Heart right ventricle (tissue), 16 donors: ENCODE data around the gene PCDHB13. TPM values are rescaled to one million over a fixed set of nuclear protein-coding genes. Genes with fewer than 3 reads are reported as not detected.

Source experiments
- ATAC-seq, 8 donors: fragments of 200-7000 bp; cut with Tn5 transposase; one replicate each; pipeline ENCODE4 v1.9.1; 2020; ENCODE audit warnings: mild to moderate bottlenecking in 8 of 8, moderate library complexity in 8 of 8, moderate number of reproducible peaks in 1 of 8
- DNase-seq, 2 donors: peaks; one replicate each; pipeline ENCODE4 v3.0.0-alpha.2; 2020
- H3K27ac ChIP-seq, 10 donors: fragments of 200-600 bp; sonication (generic) in 2 of 10; one replicate each; pipeline versions ENCODE4 v1.5.0 to v1.8.0; 2020 to 2022; ENCODE audit warnings: mild to moderate bottlenecking in 3 of 10
- H3K27me3 ChIP-seq, 7 donors: fragments of 200-600 bp; one replicate each; pipeline ENCODE4 v1.8.0; 2021 to 2022; ENCODE audit warnings: mild to moderate bottlenecking in 2 of 7
- H3K36me3 ChIP-seq, 9 donors: fragments of 200-600 bp; sonication (generic) in 1 of 9; one replicate each; pipeline versions ENCODE4 v1.5.0 to v1.8.0; 2020 to 2022; ENCODE audit warnings: mild to moderate bottlenecking in 2 of 9
- H3K4me1 ChIP-seq, 9 donors: fragments of 200-600 bp; sonication (generic) in 1 of 9; one replicate each; pipeline versions ENCODE4 v1.5.0 to v1.8.0; 2020 to 2022; ENCODE audit warnings: mild to moderate bottlenecking in 4 of 9
- H3K4me3 ChIP-seq, 10 donors: fragments of 200-600 bp; sonication (generic) in 2 of 10; one replicate each; pipeline versions ENCODE4 v1.5.0 to v1.8.0; 2020 to 2022; ENCODE audit warnings: mild to moderate bottlenecking in 7 of 10, moderate library complexity in 2 of 10
- H3K9me3 ChIP-seq, 11 donors: fragments of 200-600 bp in 10 of 11; sonication (generic) in 2 of 11; one replicate each; pipeline versions ENCODE4 v1.5.0 to v1.8.0; 2013 to 2022; ENCODE audit warnings: mild to moderate bottlenecking in 2 of 11, control low read depth in 1 of 11, moderate library complexity in 1 of 11
- CTCF ChIP-seq, 9 donors: fragments of 200-600 bp; sonication (generic) in 2 of 9; IDR thresholded peaks; one replicate each; pipeline versions ENCODE4 v1.5.0 to v1.8.0; 2021 to 2022; ENCODE audit warnings: antibody characterized with exemption in 9 of 9, mild to moderate bottlenecking in 5 of 9, moderate library complexity in 1 of 9
- WGBS, 2 donors: extraction: QIAGEN DNeasy Blood & Tissue Kit; methylation state at CpG; one replicate each; pipeline ENCODE4 v1.1.7; 2013; ENCODE audit warnings: inconsistent platforms in 1 of 2; 5-methylcytosine and 5-hydroxymethylcytosine counted together
- intact Hi-C, 10 donors: fragments of 100-400 bp; cut with DNase I; formaldehyde crosslinking; loops; one replicate each; pipeline versions ENCODE4 v1.11.1 to v1.14.2; 2022
- polyA plus RNA-seq, 2 donors: library from polyadenylated mRNA; stranded (reverse); fragments of 200-250 nt; gene quantifications; one replicate each; pipeline ENCODE4 v1.2.3, GENCODE V29; 2013
- total RNA-seq, 10 donors: library from RNA; stranded (reverse); fragmentation: NEBNext Ultra II Directional in 3 of 10; extraction: Animal tissue kit (Norgen Biotek cat#: 25700) in 3 of 10; gene quantifications; one replicate each; pipeline versions ENCODE4 v1.2.1 to v1.2.4, GENCODE V29; 2021 to 2023
- donor health status: Arrhythmogenic right ventricular cardiomyopathy.
- donor health status: ischemic (EF 13 %, LVEDD 7.1; RV severe dilation, severe dysfunction).
- donor health status: healthy with polysubstance abuse.
- donor health status: DM: no; HTN: yes; CAD: no.
- donor health status: DM: no; HTN: no; CAD: no.
- donor health status: ischemic (EF 25% LVEDD 6.9; RV normal size, moderate dysfunction).
- donor health status: ischemic (EF 25% LVEDD 5.7; RV mildly dilated, moderate dysfunction).
- donor health status: healthy.
- donor health status: DM: yes; HTN: yes; CAD: no.
- donor health status: Ischemic cardiomyopathy.
- donor health status: ischemic (EF 35%, LVEDD 5.7; RV mildly dilated, moderate dysfunction).
- donor health status: nonischemic (EF 11% LVEDD 7.7; RV severe dilation, severe dysfunction).
- donor health status: DM: yes; HTN: yes; CAD: no.
- donor health status: PGD.
- donor health status: ischemic (EF 29% LVEDD 5.4; RV normal size, mild dysfunction).
- donor health status: nonischemic (EF 23%, LVEDD 6.1; RV moderate dilation, normal function).

Gene PCDHB13
- total and polyA plus RNA-seq, 12 donors = 1.0 to 5.4 (median 3.3) TPM

- intact Hi-C loops = loop anchor here in 1 of 10 donors (10.0 kb wide), 1 partner anchor 56 kb away; no protein-coding TSS in a partner anchor
- Histone ChIP-seq H3K4me3 (no peak overlapping the region), H3K9me3 (peaks cover 5 to 100% (median 100%) of the 10 kb centered on the region in 11 donors), H3K4me1 (no peaks in the 10 kb centered on the region), H3K36me3 (peaks cover 0 to 61% (median 3%) of the 10 kb centered on the region in 9 donors), H3K27me3 (no peaks in the 10 kb centered on the region), H3K27ac (no peak overlapping the region)
- no peak for TF ChIP-seq CTCF (IDR thresholded peaks at IDR 0.05)
- no peak for ATAC-seq
- DNase-seq = no peak
Measured at GRCh38 chr5:141258948-141259347, 45.2 kb downstream of the PCDHB13 start.

GRCh38 chr5:141260458-141261237 is 46.9 kb downstream of the PCDHB13 start:
- intact Hi-C loops = no loop called here
- H3K27me3 ChIP-seq = no peaks in the 10 kb centered on the region
- H3K4me3 ChIP-seq = no peak overlapping the region
- no peak for ATAC-seq
- H3K36me3 ChIP-seq = peaks cover 0 to 64% (median 3%) of the 10 kb centered on the region in 9 donors
- peaks cover 2 to 100% (median 100%) of the 10 kb centered on the region in 11 donors for H3K9me3 ChIP-seq
- WGBS, 2 donors = 63 to 67% methylated on average over 5 of the region's 5 CpGs
- H3K4me1 ChIP-seq = no peaks in the 10 kb centered on the region
- no peak overlapping the region for H3K27ac ChIP-seq
- TF ChIP-seq CTCF (IDR thresholded peaks at IDR 0.05) = no peak
- no peak for DNase-seq

- no peak for TF ChIP-seq CTCF (IDR thresholded peaks at IDR 0.05)
- intact Hi-C loops = no loop called here
- Histone ChIP-seq H3K9me3 (peaks cover 5 to 100% (median 100%) of the 10 kb centered on the region in 11 donors), H3K4me3 (no peak overlapping the region), H3K27me3 (no peaks in the 10 kb centered on the region), H3K36me3 (peaks cover 0 to 64% (median 0%) of the 10 kb centered on the region in 9 donors), H3K4me1 (no peaks in the 10 kb centered on the region), H3K27ac (no peak overlapping the region)
- ATAC-seq (no peak), DNase-seq (no peak)
- 32 to 74% methylated on average over 1 of the region's 1 CpG for WGBS, 2 donors
Measured at GRCh38 chr5:141261238-141261546, 47.5 kb downstream of the PCDHB13 start.

Other genes starting within 250 kb of the PCDHB13 start
Only the 30 nearest of the 37 such genes appear.
- gene PCDHB1, start 162.5 kb upstream of the PCDHB13 start, total RNA-seq = not detected
- not detected for gene PCDHB1, start 162.5 kb upstream of the PCDHB13 start, polyA plus RNA-seq
- 1 to 10 TPM in 8 of 10 donors, under 1 TPM in 2; 0.87 to 3.8 (median 2.2) TPM for gene PCDHB2, start 119.3 kb upstream of the PCDHB13 start, total RNA-seq
- under 1 TPM; 0.58 to 0.59 TPM for gene PCDHB2, start 119.3 kb upstream of the PCDHB13 start, polyA plus RNA-seq
- 1 to 10 TPM in 6 of 10 donors, under 1 TPM in 4; 0.40 to 2.0 (median 1.1) TPM for gene PCDHB3, start 113.4 kb upstream of the PCDHB13 start, total RNA-seq
- under 1 TPM; 0.29 to 0.37 TPM for gene PCDHB3, start 113.4 kb upstream of the PCDHB13 start, polyA plus RNA-seq
- gene PCDHB4, start 92.1 kb upstream of the PCDHB13 start, total RNA-seq = 1 to 10 TPM; 1.3 to 3.3 (median 2.3) TPM
- under 1 TPM; 0.51 to 0.78 TPM for gene PCDHB4, start 92.1 kb upstream of the PCDHB13 start, polyA plus RNA-seq
- 1 to 10 TPM; 2.4 to 7.4 (median 4.6) TPM for gene PCDHB5, start 78.7 kb upstream of the PCDHB13 start, total RNA-seq
- 1 to 10 TPM in 1 of 2 donors, under 1 TPM in 1; 0.73 to 1.2 TPM for gene PCDHB5, start 78.7 kb upstream of the PCDHB13 start, polyA plus RNA-seq
- gene PCDHB6, start 63.9 kb upstream of the PCDHB13 start, total RNA-seq = under 1 TPM; 0.21 to 0.68 (median 0.44) TPM
- under 1 TPM; 0.16 to 0.51 TPM for gene PCDHB6, start 63.9 kb upstream of the PCDHB13 start, polyA plus RNA-seq
- 1 to 10 TPM in 3 of 10 donors, under 1 TPM in 7; 0.17 to 1.2 (median 0.76) TPM for gene PCDHB7, start 41.3 kb upstream of the PCDHB13 start, total RNA-seq
- gene PCDHB7, start 41.3 kb upstream of the PCDHB13 start, polyA plus RNA-seq = under 1 TPM; 0.22 to 0.35 TPM
- 1 to 10 TPM in 8 of 10 donors, under 1 TPM in 2; 0.60 to 5.8 (median 2.0) TPM for gene PCDHB8, start 36.1 kb upstream of the PCDHB13 start, total RNA-seq
- under 1 TPM; 0.29 to 0.46 TPM for gene PCDHB8, start 36.1 kb upstream of the PCDHB13 start, polyA plus RNA-seq
- 1 to 10 TPM in 9 of 10 donors, under 1 TPM in 1; 0.98 to 3.7 (median 2.1) TPM for gene PCDHB16, start 31.5 kb upstream of the PCDHB13 start, total RNA-seq
- 1 to 10 TPM in 1 of 2 donors, under 1 TPM in 1; 0.62 to 1.4 TPM for gene PCDHB16, start 31.5 kb upstream of the PCDHB13 start, polyA plus RNA-seq
- 1 to 10 TPM in 5 of 10 donors, under 1 TPM in 5; 0.34 to 3.4 (median 1.1) TPM for gene PCDHB9, start 26.8 kb upstream of the PCDHB13 start, total RNA-seq
- under 1 TPM; 0.25 to 0.59 TPM for gene PCDHB9, start 26.8 kb upstream of the PCDHB13 start, polyA plus RNA-seq
- gene PCDHB10, start 21.6 kb upstream of the PCDHB13 start, total RNA-seq = 1 to 10 TPM in 3 of 10 donors, under 1 TPM in 7; 0.28 to 1.3 (median 0.68) TPM
- gene PCDHB10, start 21.6 kb upstream of the PCDHB13 start, polyA plus RNA-seq = under 1 TPM; 0.42 to 0.59 TPM
- gene PCDHB11, start 14.3 kb upstream of the PCDHB13 start, total RNA-seq = 1 to 10 TPM in 7 of 10 donors, under 1 TPM in 3; 0.64 to 2.8 (median 1.4) TPM
- under 1 TPM; 0.26 to 0.37 TPM for gene PCDHB11, start 14.3 kb upstream of the PCDHB13 start, polyA plus RNA-seq
- 1 to 10 TPM in 6 of 10 donors, under 1 TPM in 4; 0.79 to 1.7 (median 1.1) TPM for gene PCDHB12, start 5.2 kb upstream of the PCDHB13 start, total RNA-seq
- gene PCDHB12, start 5.2 kb upstream of the PCDHB13 start, polyA plus RNA-seq = under 1 TPM; 0.51 to 0.58 TPM
- gene PCDHB14, start 9.4 kb downstream of the PCDHB13 start, total RNA-seq = 1 to 10 TPM; 1.4 to 9.0 (median 4.2) TPM
- gene PCDHB14, start 9.4 kb downstream of the PCDHB13 start, polyA plus RNA-seq = 1 to 10 TPM; 1.2 to 2.2 TPM
- gene PCDHB15, start 31.5 kb downstream of the PCDHB13 start, total RNA-seq = 10 to 100 TPM in 2 of 10 donors, 1 to 10 TPM in 8; 3.3 to 10.5 (median 5.2) TPM
- 1 to 10 TPM; 2.3 to 3.4 TPM for gene PCDHB15, start 31.5 kb downstream of the PCDHB13 start, polyA plus RNA-seq
- gene SLC25A2, start 90.1 kb downstream of the PCDHB13 start, total RNA-seq = under 1 TPM in 2 of 10 donors, not detected in 8; 0.28 TPM
- under 1 TPM in 1 of 2 donors, not detected in 1; 0.22 TPM for gene SLC25A2, start 90.1 kb downstream of the PCDHB13 start, polyA plus RNA-seq
- 100 to 1,000 TPM in 8 of 10 donors, 10 to 100 TPM in 2; 93.4 to 111 (median 107) TPM for gene TAF7, start 106.9 kb downstream of the PCDHB13 start, total RNA-seq
- 10 to 100 TPM; 33.1 to 89.9 TPM for gene TAF7, start 106.9 kb downstream of the PCDHB13 start, polyA plus RNA-seq
- gene PCDHGA1, start 116.6 kb downstream of the PCDHB13 start, total RNA-seq = 1 to 10 TPM; 2.1 to 5.0 (median 2.8) TPM
- gene PCDHGA1, start 116.6 kb downstream of the PCDHB13 start, polyA plus RNA-seq = 1 to 10 TPM in 1 of 2 donors, under 1 TPM in 1; 0.57 to 1.5 TPM
- 10 to 100 TPM in 6 of 10 donors, 1 to 10 TPM in 4; 7.0 to 15.3 (median 12.2) TPM for gene PCDHGA2, start 124.8 kb downstream of the PCDHB13 start, total RNA-seq
- 1 to 10 TPM; 1.6 to 2.0 TPM for gene PCDHGA2, start 124.8 kb downstream of the PCDHB13 start, polyA plus RNA-seq
- gene PCDHGA3, start 129.9 kb downstream of the PCDHB13 start, total RNA-seq = 10 to 100 TPM; 10.0 to 21.0 (median 15.2) TPM
- gene PCDHGA3, start 129.9 kb downstream of the PCDHB13 start, polyA plus RNA-seq = 1 to 10 TPM; 1.3 to 7.5 TPM
- gene PCDHGB1, start 136.2 kb downstream of the PCDHB13 start, total RNA-seq = 10 to 100 TPM in 3 of 10 donors, 1 to 10 TPM in 7; 5.2 to 13.2 (median 9.0) TPM
- 1 to 10 TPM in 1 of 2 donors, under 1 TPM in 1; 0.19 to 7.2 TPM for gene PCDHGB1, start 136.2 kb downstream of the PCDHB13 start, polyA plus RNA-seq
- 10 to 100 TPM in 8 of 10 donors, 1 to 10 TPM in 2; 7.4 to 16.0 (median 10.5) TPM for gene PCDHGA4, start 141.1 kb downstream of the PCDHB13 start, total RNA-seq
- gene PCDHGA4, start 141.1 kb downstream of the PCDHB13 start, polyA plus RNA-seq = 1 to 10 TPM in 1 of 2 donors, under 1 TPM in 1; 0.70 to 4.8 TPM
- 10 to 100 TPM in 7 of 10 donors, 1 to 10 TPM in 3; 8.2 to 17.0 (median 11.5) TPM for gene PCDHGB2, start 146.1 kb downstream of the PCDHB13 start, total RNA-seq
- 1 to 10 TPM in 1 of 2 donors, under 1 TPM in 1; 0.64 to 5.2 TPM for gene PCDHGB2, start 146.1 kb downstream of the PCDHB13 start, polyA plus RNA-seq
- 1 to 10 TPM; 5.5 to 9.7 (median 7.1) TPM for gene PCDHGA5, start 150.2 kb downstream of the PCDHB13 start, total RNA-seq
- 1 to 10 TPM in 1 of 2 donors, under 1 TPM in 1; 0.59 to 5.3 TPM for gene PCDHGA5, start 150.2 kb downstream of the PCDHB13 start, polyA plus RNA-seq
- gene PCDHGB3, start 156.3 kb downstream of the PCDHB13 start, total RNA-seq = 10 to 100 TPM in 3 of 10 donors, 1 to 10 TPM in 7; 7.0 to 14.0 (median 9.3) TPM
- gene PCDHGB3, start 156.3 kb downstream of the PCDHB13 start, polyA plus RNA-seq = 1 to 10 TPM in 1 of 2 donors, under 1 TPM in 1; 0.39 to 5.1 TPM
- 10 to 100 TPM in 1 of 10 donors, 1 to 10 TPM in 9; 5.4 to 10.6 (median 8.1) TPM for gene PCDHGA6, start 160.0 kb downstream of the PCDHB13 start, total RNA-seq
- 1 to 10 TPM; 1.2 to 9.4 TPM for gene PCDHGA6, start 160.0 kb downstream of the PCDHB13 start, polyA plus RNA-seq
- gene PCDHGA7, start 168.8 kb downstream of the PCDHB13 start, total RNA-seq = 10 to 100 TPM in 1 of 10 donors, 1 to 10 TPM in 9; 5.9 to 11.5 (median 8.1) TPM
- gene PCDHGA7, start 168.8 kb downstream of the PCDHB13 start, polyA plus RNA-seq = 1 to 10 TPM in 1 of 2 donors, under 1 TPM in 1; 0.54 to 6.4 TPM
- 10 to 100 TPM in 1 of 10 donors, 1 to 10 TPM in 9; 5.1 to 10.9 (median 7.3) TPM for gene PCDHGB4, start 173.8 kb downstream of the PCDHB13 start, total RNA-seq
- gene PCDHGB4, start 173.8 kb downstream of the PCDHB13 start, polyA plus RNA-seq = 1 to 10 TPM in 1 of 2 donors, under 1 TPM in 1; 0.96 to 3.3 TPM
- 10 to 100 TPM in 1 of 10 donors, 1 to 10 TPM in 9; 7.2 to 11.2 (median 8.7) TPM for gene PCDHGA8, start 178.7 kb downstream of the PCDHB13 start, total RNA-seq
- 1 to 10 TPM in 1 of 2 donors, under 1 TPM in 1; 0.28 to 3.7 TPM for gene PCDHGA8, start 178.7 kb downstream of the PCDHB13 start, polyA plus RNA-seq
- 10 to 100 TPM in 2 of 10 donors, 1 to 10 TPM in 8; 6.6 to 12.1 (median 8.2) TPM for gene PCDHGB5, start 184.0 kb downstream of the PCDHB13 start, total RNA-seq
- 1 to 10 TPM; 1.6 to 3.8 TPM for gene PCDHGB5, start 184.0 kb downstream of the PCDHB13 start, polyA plus RNA-seq